GM12874 (cell line): ENCODE measurements around the gene ATRN.

Source experiments
- CTCF ChIP-seq: IDR thresholded peaks from 2 replicates; pipeline ENCODE4 v1.5.1; 2011; ENCODE audit warnings: low read depth, mild to moderate bottlenecking, control low read depth, low read length, moderate library complexity; ENCODE audit not compliant: insufficient read depth

The ATRN gene

GRCh38 chr20:3640259-3640658, 169.4 kb downstream of the ATRN start:
- no peak for TF ChIP-seq CTCF

GRCh38 chr20:3645309-3646066, 174.7 kb downstream of the ATRN start:
- TF ChIP-seq CTCF = no peak

GRCh38 chr20:3646067-3646440, 175.2 kb downstream of the ATRN start:
- TF ChIP-seq CTCF = no peak

GRCh38 chr20:3646651-3647050, 175.8 kb downstream of the ATRN start:
- no peak for TF ChIP-seq CTCF

GRCh38 chr20:3647473-3647872, 176.7 kb downstream of the ATRN start:
- no peak for TF ChIP-seq CTCF

GRCh38 chr20:3648951-3649350, 178.1 kb downstream of the ATRN start:
- no peak for TF ChIP-seq CTCF

GRCh38 chr20:3651204-3651962, 180.6 kb downstream of the ATRN start:
- TF ChIP-seq CTCF = no peak
